Kidney epithelial cell (primary cell): ENCODE measurements around the gene EXOSC5. TPM values are rescaled to one million over a fixed set of nuclear protein-coding genes. Genes with fewer than 3 reads are reported as not detected.
"Not testable (repeated sequence)": the region's sequence is repeated elsewhere in the genome, so short reads cannot be mapped to it uniquely, and the experiment has no call there.

Experiments
- DNase-seq: peaks from one replicate; pipeline ENCODE4 v3.0.0-alpha.2; 2010; ENCODE audit warnings: low read depth
- H3K27me3 ChIP-seq: 2 replicates; pipeline ENCODE4 v1.6.0; 2011; ENCODE audit warnings: low read length; ENCODE audit not compliant: control insufficient read depth, insufficient read depth
- H3K36me3 ChIP-seq: 2 replicates; pipeline ENCODE4 v1.5.1; 2011; ENCODE audit warnings: low read length; ENCODE audit not compliant: control insufficient read depth, insufficient read depth
- H3K4me3 ChIP-seq: 2 replicates; pipeline ENCODE4 v1.5.1; 2011; ENCODE audit warnings: low read depth, mild to moderate bottlenecking, control low read depth, low read length
- CTCF ChIP-seq: IDR thresholded peaks from 2 replicates; pipeline ENCODE4 v1.5.1; 2011; ENCODE audit warnings: mild to moderate bottlenecking, moderate library complexity, low read length, control low read depth, inconsistent platforms; ENCODE audit not compliant: insufficient read depth, poor library complexity, severe bottlenecking
- total RNA-seq: library from RNA; depleted of rRNA; stranded (reverse); fragments of >200 nt; gene quantifications from 2 replicates; pipeline ENCODE4 v1.2.3, GENCODE V29; 2015

The EXOSC5 gene
- total RNA-seq, 1 donor from 2014 or later: 27.0 TPM

- H3K4me3 ChIP-seq: peak overlapping the region; percentile 58
- peak; percentile 85 for TF ChIP-seq CTCF
- no peak for DNase-seq
- H3K36me3 ChIP-seq: peaks cover 2% of the 10 kb centered on the region
- no peaks in the 10 kb centered on the region for H3K27me3 ChIP-seq
Measured at GRCh38 chr19:41352609-41353465, 44.3 kb downstream of the EXOSC5 start.

GRCh38 chr19:41352279-41352608 is 44.9 kb downstream of the EXOSC5 start:
- H3K4me3 ChIP-seq: peak overlapping the region; percentile 58
- no peak for TF ChIP-seq CTCF
- peaks cover 2% of the 10 kb centered on the region for H3K36me3 ChIP-seq
- no peaks in the 10 kb centered on the region for H3K27me3 ChIP-seq
- DNase-seq: no peak

GRCh38 chr19:41351339-41352245 is 45.6 kb downstream of the EXOSC5 start:
- DNase-seq: no peak
- H3K4me3 ChIP-seq: peak overlapping the region; percentile 58
- H3K27me3 ChIP-seq: no peaks in the 10 kb centered on the region
- TF ChIP-seq CTCF: no peak
- peaks cover 2% of the 10 kb centered on the region for H3K36me3 ChIP-seq

- peak overlapping the region; percentile 58 for H3K4me3 ChIP-seq
- H3K27me3 ChIP-seq: no peaks in the 10 kb centered on the region
- TF ChIP-seq CTCF: no peak
- peaks cover 2% of the 10 kb centered on the region for H3K36me3 ChIP-seq
- no peak for DNase-seq
Measured at GRCh38 chr19:41350735-41351338, 46.3 kb downstream of the EXOSC5 start.

- not testable (repeated sequence) for H3K36me3 ChIP-seq, H3K4me3 ChIP-seq, H3K27me3 ChIP-seq, DNase-seq
Measured at GRCh38 chr19:41346916-41347315, 50.2 kb downstream of the EXOSC5 start.

GRCh38 chr19:41344162-41344561 is 53.0 kb downstream of the EXOSC5 start:
- peaks cover 8% of the 10 kb centered on the region for H3K36me3 ChIP-seq
- TF ChIP-seq CTCF: no peak

More at GRCh38 chr19:41344162-41344561, 53.0 kb downstream of the EXOSC5 start:
- Histone ChIP-seq H3K27me3 (no peaks in the 10 kb centered on the region), H3K4me3 (no peak overlapping the region)
- no peak for DNase-seq
